Breast epithelium (tissue), 4 donors: ENCODE data around the gene AKAP10. TPM values are rescaled to one million over a fixed set of nuclear protein-coding genes. Genes with fewer than 3 reads are reported as not detected.

ENCODE experiments used
- DNase-seq, 2 donors: peaks; one replicate each; pipeline ENCODE4 v3.0.0-alpha.2; 2019; ENCODE audit warnings: low spot score in 2 of 2
- H3K27ac ChIP-seq, 2 donors: fragments of 200-600 bp; sonication (generic) in 1 of 2; one replicate each; pipeline ENCODE4 v1.5.1; 2016 to 2019; ENCODE audit warnings: mild to moderate bottlenecking in 1 of 2
- H3K27me3 ChIP-seq, 2 donors: fragments of 200-600 bp; sonication (generic) in 1 of 2; one replicate each; pipeline versions ENCODE4 v1.5.1 to v1.6.0; 2017 to 2019; ENCODE audit warnings: control low read depth in 1 of 2, mild to moderate bottlenecking in 1 of 2
- H3K36me3 ChIP-seq: fragments of 200-600 bp; one replicate; pipeline ENCODE4 v1.5.1; 2019
- H3K4me1 ChIP-seq, 2 donors: fragments of 200-600 bp; sonication (generic); one replicate each; pipeline ENCODE4 v1.5.1; 2016 to 2019; ENCODE audit warnings: control low read depth in 1 of 2
- H3K4me3 ChIP-seq, 3 donors: fragments of 200-600 bp; sonication (generic); 1 replicate in 2 of 3; 2 replicates in 1 of 3; pipeline ENCODE4 v1.5.1; 2016 to 2019; ENCODE audit warnings: mild to moderate bottlenecking in 3 of 3, moderate library complexity in 2 of 3
- H3K9me3 ChIP-seq, 2 donors: fragments of 200-600 bp; sonication (generic) in 1 of 2; one replicate each; pipeline ENCODE4 v1.5.1; 2016 to 2019; ENCODE audit warnings: control low read depth in 1 of 2
- POLR2A ChIP-seq: fragments of 450-650 bp; IDR thresholded peaks from one replicate; pipeline ENCODE4 v1.6.1; 2016; ENCODE audit warnings: antibody characterized with exemption, mild to moderate bottlenecking, moderate library complexity
- POLR2AphosphoS5 ChIP-seq, 3 donors: sonication (generic); formaldehyde crosslinking; IDR thresholded peaks; one replicate each; pipeline ENCODE4 v1.6.1; 2017; ENCODE audit warnings: antibody characterized with exemption in 3 of 3
- intact Hi-C: fragments of 100-400 bp; cut with DNase I; formaldehyde crosslinking; loops from one replicate; pipeline ENCODE4 v1.15.1; 2023; ENCODE audit warnings: low total_unique reads
- total RNA-seq, 3 donors: library from RNA; depleted of rRNA; stranded (reverse); fragments of >200 nt; gene quantifications; one replicate each; pipeline ENCODE4 v1.1.0, GENCODE V29; 2016
- TF ChIP-seq, protein P1 (sequence below), 3 donors: fragments of 450-650 bp; IDR thresholded peaks; one replicate each; pipeline ENCODE4 v1.5.1; 2016 to 2017; ENCODE audit warnings: antibody characterized with exemption in 3 of 3, mild to moderate bottlenecking in 3 of 3, moderate library complexity in 3 of 3

AKAP10 gene
- total RNA-seq, 3 donors from 2014 or later: 27.7 to 49.5 (median 34.1) TPM

DNA sequence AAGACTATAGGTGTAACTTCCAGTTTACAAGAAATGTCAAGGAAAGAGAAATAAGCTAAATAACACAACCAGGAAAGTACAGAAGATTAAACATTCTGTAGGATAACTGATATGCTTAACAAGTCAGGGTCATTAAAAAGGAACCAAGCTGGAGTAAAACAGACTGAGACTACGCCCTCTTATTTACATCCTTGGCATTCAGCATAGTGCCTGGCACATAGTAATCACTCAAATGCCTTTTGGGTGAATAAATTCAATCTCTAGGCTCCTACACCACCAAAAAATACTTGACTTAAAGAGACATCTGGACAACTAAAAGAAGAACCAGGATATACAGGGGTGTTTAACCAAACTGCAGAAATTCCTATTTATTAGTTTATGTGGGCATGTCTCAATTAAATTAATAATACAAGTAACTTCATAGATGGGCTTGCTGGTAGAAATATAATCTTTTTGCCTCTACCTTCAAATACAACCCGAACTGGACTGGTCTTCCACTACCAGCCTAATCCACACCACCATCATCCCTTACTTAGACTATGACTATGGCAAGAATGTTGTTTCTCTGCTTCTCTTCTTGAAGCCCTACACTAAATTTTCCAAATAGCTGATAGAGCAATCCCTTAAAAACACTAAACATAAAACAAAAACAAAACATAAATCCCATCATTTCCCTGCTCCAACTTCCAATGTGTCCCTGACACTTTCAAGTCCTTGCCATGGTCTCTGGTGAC lies 62.2 kb downstream of the AKAP10 start:
- Histone ChIP-seq H3K27me3 (no peaks in the 10 kb centered on the region), H3K36me3 (no peaks in the 10 kb centered on the region), H3K4me3 (no peak overlapping the region), H3K9me3 (no peaks in the 10 kb centered on the region), H3K27ac (no peak overlapping the region), H3K4me1 (no peaks in the 10 kb centered on the region)
- intact Hi-C loops: no loop called here
- TF ChIP-seq, protein P1, sequence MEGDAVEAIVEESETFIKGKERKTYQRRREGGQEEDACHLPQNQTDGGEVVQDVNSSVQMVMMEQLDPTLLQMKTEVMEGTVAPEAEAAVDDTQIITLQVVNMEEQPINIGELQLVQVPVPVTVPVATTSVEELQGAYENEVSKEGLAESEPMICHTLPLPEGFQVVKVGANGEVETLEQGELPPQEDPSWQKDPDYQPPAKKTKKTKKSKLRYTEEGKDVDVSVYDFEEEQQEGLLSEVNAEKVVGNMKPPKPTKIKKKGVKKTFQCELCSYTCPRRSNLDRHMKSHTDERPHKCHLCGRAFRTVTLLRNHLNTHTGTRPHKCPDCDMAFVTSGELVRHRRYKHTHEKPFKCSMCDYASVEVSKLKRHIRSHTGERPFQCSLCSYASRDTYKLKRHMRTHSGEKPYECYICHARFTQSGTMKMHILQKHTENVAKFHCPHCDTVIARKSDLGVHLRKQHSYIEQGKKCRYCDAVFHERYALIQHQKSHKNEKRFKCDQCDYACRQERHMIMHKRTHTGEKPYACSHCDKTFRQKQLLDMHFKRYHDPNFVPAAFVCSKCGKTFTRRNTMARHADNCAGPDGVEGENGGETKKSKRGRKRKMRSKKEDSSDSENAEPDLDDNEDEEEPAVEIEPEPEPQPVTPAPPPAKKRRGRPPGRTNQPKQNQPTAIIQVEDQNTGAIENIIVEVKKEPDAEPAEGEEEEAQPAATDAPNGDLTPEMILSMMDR (IDR thresholded peaks at IDR 0.05): no peak
- no peak for DNase-seq

DNA sequence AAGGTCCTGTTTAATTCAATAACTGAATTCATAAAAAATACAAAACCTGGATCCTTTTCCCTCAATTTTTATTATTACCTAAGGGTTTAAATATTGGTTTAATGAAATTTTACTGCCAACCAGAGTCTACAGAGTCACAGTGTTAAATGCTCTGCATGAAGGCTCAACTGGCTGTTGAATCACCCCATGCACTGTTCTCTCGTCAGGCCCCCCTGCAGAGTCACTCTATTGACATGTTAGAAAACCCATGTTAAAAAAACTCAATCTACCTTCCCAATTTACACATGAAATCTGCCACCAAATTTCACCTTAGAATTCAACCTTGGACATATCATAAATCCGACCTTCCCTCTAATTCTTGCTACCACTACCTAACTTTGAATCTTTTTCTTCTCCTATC lies 66.6 kb downstream of the AKAP10 start:
- Histone ChIP-seq H3K27ac (no peak overlapping the region), H3K9me3 (no peaks in the 10 kb centered on the region), H3K36me3 (no peaks in the 10 kb centered on the region), H3K4me1 (no peaks in the 10 kb centered on the region), H3K27me3 (no peaks in the 10 kb centered on the region), H3K4me3 (no peak overlapping the region)
- TF ChIP-seq POLR2AphosphoS5 (IDR thresholded peaks at IDR 0.05): no peak
- intact Hi-C loops: no loop called here
- DNase-seq: no peak

DNA sequence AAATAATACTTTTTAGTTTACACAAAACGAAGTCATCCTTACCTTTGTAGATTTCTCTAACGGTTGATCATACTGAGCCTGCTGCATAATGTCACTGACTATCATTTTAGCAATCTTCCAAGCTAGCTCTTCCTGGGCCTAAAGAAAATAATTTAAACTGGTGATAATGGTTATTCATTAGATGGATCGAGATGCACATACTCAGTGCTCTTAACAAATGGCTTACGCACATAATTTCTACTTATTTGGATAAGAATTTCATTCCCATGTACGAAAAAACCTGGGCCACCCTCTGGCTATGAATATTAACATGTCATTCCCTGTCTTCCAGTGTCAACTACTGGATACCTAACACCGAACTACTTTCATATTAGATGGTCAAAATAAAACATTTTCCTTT lies 68.5 kb downstream of the AKAP10 start:
- TF ChIP-seq POLR2AphosphoS5 (IDR thresholded peaks at IDR 0.05) (no peak), POLR2A (no peak)
- TF ChIP-seq, protein P1 (IDR thresholded peaks at IDR 0.05): no peak
- no peak for DNase-seq
- intact Hi-C loops: no loop called here
- Histone ChIP-seq H3K4me1 (no peaks in the 10 kb centered on the region), H3K36me3 (peaks cover 6% of the 10 kb centered on the region), H3K27me3 (no peaks in the 10 kb centered on the region), H3K27ac (no peak overlapping the region), H3K9me3 (no peaks in the 10 kb centered on the region), H3K4me3 (no peak overlapping the region)

DNA sequence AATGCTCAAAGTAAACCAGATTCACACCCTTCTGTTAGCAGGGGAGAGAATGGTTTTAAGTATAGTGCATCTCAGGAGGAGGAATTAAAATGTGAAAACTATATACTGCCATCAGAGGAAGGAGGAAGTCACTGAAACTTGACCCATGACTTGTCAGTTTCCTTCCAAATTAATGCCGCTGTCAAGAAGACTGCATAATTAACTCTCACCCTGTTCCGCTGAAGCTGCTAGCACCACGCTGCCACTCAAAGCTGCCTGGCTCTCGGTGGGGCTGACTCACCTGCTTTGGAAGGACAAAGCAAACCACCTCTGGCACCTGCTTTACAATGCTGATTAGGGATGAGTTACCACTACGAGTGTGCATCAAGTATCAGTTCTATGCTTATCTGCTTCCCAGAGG lies 72.1 kb downstream of the AKAP10 start:
- Histone ChIP-seq H3K36me3 (peaks cover 6% of the 10 kb centered on the region), H3K27ac (no peak overlapping the region), H3K9me3 (no peaks in the 10 kb centered on the region), H3K4me3 (no peak overlapping the region), H3K4me1 (no peaks in the 10 kb centered on the region), H3K27me3 (no peaks in the 10 kb centered on the region)
- DNase-seq: no peak
- intact Hi-C loops: no loop called here
- TF ChIP-seq POLR2AphosphoS5 (IDR thresholded peaks at IDR 0.05) (no peak), POLR2A (no peak)
- TF ChIP-seq, protein P1 (IDR thresholded peaks at IDR 0.05): no peak

DNA sequence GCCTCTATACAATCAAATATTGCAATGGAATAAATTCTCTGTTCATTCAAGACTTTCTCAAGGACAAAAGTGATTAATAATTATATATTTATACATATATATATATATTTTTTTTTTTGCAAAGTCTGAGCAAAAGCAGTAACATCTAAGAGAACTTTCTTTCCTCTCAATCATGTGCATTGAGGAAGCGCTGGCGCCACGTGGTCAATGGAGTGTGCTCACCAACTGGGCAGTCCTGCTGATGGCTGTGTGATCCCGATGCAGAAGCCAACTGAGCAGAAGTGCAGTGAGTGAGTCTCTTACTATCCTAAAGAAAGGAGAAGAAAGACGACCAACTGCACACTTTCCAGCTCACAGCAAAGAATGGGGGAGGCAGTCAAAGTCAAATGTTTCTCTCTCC lies 72.7 kb downstream of the AKAP10 start:
- Histone ChIP-seq H3K9me3 (no peaks in the 10 kb centered on the region), H3K27ac (no peak overlapping the region), H3K4me1 (no peaks in the 10 kb centered on the region), H3K36me3 (peaks cover 6% of the 10 kb centered on the region), H3K27me3 (no peaks in the 10 kb centered on the region), H3K4me3 (no peak overlapping the region)
- TF ChIP-seq, protein P1 (IDR thresholded peaks at IDR 0.05): no peak
- TF ChIP-seq POLR2AphosphoS5 (IDR thresholded peaks at IDR 0.05) (no peak), POLR2A (no peak)
- intact Hi-C loops: no loop called here
- DNase-seq: no peak
